HK-2 (cell line): ENCODE measurements around the gene DHX8.

ENCODE experiments used
- DNase-seq: peaks from one replicate; pipeline ENCODE4 v3.0.0-alpha.2; 2018; ENCODE audit not compliant: unreplicated experiment

The DHX8 gene

GRCh38 chr17:43524945-43525575 lies 41.3 kb downstream of the DHX8 start:
- no peak for DNase-seq

GRCh38 chr17:43526886-43527648 lies 43.3 kb downstream of the DHX8 start:
- no peak for DNase-seq

- DNase-seq = no peak
Observed at GRCh38 chr17:43528319-43528987, 44.7 kb downstream of the DHX8 start.

- no peak for DNase-seq
Observed at GRCh38 chr17:43528988-43529814, 45.4 kb downstream of the DHX8 start.

- no peak for DNase-seq
Observed at GRCh38 chr17:43529947-43530287, 46.1 kb downstream of the DHX8 start.

- DNase-seq = peak; percentile 84
Observed at GRCh38 chr17:43530288-43531081, 46.7 kb downstream of the DHX8 start.

GRCh38 chr17:43531082-43531378 lies 47.3 kb downstream of the DHX8 start:
- no peak for DNase-seq

GRCh38 chr17:43531955-43532354 lies 48.2 kb downstream of the DHX8 start:
- DNase-seq = no peak

GRCh38 chr17:43532581-43532980 lies 48.8 kb downstream of the DHX8 start:
- DNase-seq = no peak

GRCh38 chr17:43533699-43534098 lies 49.9 kb downstream of the DHX8 start:
- DNase-seq = no peak

- no peak for DNase-seq
Observed at GRCh38 chr17:43534909-43535308, 51.1 kb downstream of the DHX8 start.

GRCh38 chr17:43536236-43536992 lies 52.6 kb downstream of the DHX8 start:
- no peak for DNase-seq

GRCh38 chr17:43540821-43541674 lies 57.3 kb downstream of the DHX8 start:
- DNase-seq = no peak

GRCh38 chr17:43542859-43543258 lies 59.1 kb downstream of the DHX8 start:
- no peak for DNase-seq

GRCh38 chr17:43543300-43543699 lies 59.5 kb downstream of the DHX8 start:
- no peak for DNase-seq

- DNase-seq = no peak
Observed at GRCh38 chr17:43543771-43544575, 60.2 kb downstream of the DHX8 start.

- no peak for DNase-seq
Observed at GRCh38 chr17:43545383-43545632, 61.5 kb downstream of the DHX8 start.

GRCh38 chr17:43546319-43547188 lies 62.8 kb downstream of the DHX8 start, which contains the start of gene ETV4:
ETV4 (minus strand) TSS chr17:43546340; CDS start chr17:43545617, 723 bp downstream.
- peak; percentile 91 for DNase-seq
